ENCODE measurements around the gene OR51E2. TPM values are rescaled to one million over a fixed set of nuclear protein-coding genes. Genes with fewer than 3 reads are reported as not detected.
"Not testable (repeated sequence)": the region's sequence is repeated elsewhere in the genome, so short reads cannot be mapped to it uniquely, and the experiment has no call there.

Gene OR51E2, protein sequence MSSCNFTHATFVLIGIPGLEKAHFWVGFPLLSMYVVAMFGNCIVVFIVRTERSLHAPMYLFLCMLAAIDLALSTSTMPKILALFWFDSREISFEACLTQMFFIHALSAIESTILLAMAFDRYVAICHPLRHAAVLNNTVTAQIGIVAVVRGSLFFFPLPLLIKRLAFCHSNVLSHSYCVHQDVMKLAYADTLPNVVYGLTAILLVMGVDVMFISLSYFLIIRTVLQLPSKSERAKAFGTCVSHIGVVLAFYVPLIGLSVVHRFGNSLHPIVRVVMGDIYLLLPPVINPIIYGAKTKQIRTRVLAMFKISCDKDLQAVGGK
- not detected in 2 replicates for total RNA-seq

DNA sequence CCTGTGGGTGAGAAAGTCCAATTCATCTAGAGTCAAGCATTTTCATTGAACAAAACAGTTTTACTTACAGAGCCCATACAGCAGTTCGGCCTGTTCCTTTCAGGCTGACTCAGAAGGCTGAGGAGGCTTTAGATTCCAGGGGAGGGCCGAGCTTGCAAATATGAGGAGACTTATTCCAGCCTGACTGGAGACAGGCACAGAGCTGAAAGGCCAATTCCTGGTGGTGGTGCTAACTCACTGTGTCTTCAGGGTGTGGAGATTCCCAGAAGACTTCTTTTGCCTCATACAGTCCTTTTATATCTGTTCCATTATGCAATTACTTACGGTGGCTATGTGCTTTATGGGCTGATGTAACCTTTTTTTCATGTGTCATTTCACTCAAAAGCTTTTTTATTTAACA, at the start of gene OR51E2:
Gene OR51E2 (minus strand): TSS at position 269 of the 400 bp plus-strand sequence. CDS start 15,142 bp downstream, outside the sequence.
- peak in 1 of 2 donors; percentile 1 for DNase-seq (ENCODE audit: low read depth in 2 of 2)

DNA sequence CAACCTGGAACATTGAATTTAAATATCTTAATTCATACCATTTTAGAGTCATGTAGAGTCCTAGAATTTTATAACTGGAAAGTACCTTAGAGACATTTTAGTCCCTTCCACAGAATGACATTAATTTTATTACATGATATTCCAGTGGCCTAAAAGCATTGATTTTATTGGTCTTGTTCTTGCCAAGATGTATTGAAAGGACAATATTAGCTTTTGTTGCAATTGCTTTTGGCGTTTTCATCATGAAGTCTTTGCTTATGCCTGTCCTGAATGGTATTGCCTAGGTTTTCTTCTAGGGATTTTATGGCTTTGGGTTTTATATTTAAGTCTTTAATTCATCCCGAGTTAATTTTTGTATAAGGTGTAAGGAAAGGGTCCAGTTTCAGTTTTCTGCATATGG, 43.1 kb upstream of the OR51E2 start:
- no peak for DNase-seq (ENCODE audit: low read depth in 2 of 2)

DNA sequence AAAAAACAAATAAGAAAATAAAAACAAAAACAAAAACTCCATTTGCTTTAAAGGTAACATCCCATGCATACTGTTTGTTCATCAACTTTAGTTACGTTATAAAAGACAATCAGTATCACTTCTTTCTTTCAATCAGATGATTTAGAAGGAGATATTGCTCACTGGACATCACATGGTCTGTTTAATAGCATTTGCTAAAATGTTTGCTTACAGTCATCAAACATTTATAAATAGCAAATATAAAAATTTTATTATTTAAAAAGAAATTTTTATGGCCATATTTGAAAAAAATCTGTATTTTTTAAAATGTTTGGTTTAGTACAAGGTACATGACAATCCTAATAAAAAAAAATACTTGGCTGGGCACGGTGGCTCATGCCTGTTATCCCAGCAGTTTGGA, 29.5 kb upstream of the OR51E2 start:
- DNase-seq (ENCODE audit: low read depth in 2 of 2), result no peak

DNA sequence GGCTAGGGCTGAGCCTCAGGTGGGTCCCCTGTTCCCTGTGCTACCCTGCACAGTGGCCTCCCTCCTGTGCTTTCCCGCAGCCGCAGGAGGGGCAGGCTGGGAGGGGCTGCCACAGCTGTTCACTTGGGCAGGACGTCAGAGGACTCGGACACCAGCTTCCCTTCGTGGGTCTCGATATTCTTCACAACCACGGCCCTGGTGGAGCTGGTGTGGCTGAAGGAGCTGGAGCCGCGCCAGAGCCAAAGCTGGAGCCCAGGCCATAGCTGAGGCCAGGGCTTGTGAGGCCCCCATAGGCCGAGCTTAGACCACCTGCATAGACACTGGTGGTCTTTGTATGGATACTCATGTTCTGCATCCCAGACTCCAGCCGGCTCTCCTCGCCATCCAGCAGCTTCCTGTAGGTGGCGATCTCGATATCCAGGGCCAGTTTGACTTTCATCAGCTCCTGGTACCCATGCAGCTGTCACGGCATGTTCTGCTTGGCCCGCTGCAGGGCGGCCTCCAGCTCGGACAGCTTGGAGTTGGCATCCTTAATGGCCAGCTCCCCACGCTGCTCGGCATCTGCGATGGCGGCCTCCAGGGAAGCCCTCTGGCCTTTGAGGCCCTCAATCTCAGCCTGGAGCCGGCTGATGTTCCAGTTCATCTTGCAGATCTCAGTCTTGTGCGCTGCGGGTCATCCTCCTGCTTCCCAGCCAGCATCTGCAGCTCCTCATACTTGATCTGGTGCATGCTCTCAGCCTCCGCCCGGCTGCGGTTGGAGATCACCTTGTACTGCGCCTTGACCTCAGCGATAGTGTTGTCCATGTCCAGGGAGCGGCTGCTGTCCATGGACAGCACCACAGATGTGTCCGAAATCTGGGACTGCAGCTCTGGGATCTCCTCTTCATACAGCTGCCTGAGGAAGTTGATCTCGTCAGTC, 25.2 kb upstream of the OR51E2 start:
- DNase-seq (ENCODE audit: low read depth in 2 of 2), result not testable (repeated sequence)

DNA sequence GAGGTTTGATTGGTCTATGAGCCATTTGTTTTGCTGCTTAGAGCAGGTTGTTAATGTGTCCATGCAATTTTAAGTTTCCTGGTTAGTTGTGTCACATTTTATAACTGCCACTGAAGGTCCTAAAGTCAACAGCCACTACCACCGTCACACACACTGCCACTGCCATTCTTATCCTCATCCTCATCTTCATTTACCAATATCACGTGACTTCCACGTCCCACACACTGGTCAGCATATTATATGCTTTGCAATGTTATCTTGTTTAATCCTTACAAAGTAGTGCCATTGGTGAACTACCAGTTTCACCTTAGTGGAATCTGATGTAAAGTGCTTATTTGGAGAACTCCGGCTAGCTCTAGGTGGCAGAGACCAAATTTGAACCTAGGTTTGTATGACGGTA, 16.6 kb upstream of the OR51E2 start:
- no peak for DNase-seq (ENCODE audit: low read depth in 2 of 2)

DNA sequence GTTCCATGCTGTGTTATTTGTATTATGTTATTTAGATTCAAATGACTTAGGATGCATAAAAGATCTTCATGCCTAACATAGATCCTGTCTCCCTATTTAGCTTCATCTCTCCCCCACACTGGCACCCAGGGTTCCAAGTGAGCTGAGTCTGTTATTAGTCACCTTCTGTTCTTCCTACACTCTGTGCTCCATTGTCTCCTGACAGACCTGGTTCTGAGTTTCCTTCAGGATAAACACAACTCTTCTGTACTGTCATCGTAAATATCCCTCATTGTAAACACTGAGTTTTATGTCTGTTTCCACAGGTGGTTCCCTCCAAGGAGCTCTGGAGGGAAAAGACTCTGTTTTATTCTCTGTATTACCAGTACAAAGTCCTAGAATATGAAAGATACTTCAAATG, 15.6 kb upstream of the OR51E2 start:
- DNase-seq (ENCODE audit: low read depth in 2 of 2), result no peak

DNA sequence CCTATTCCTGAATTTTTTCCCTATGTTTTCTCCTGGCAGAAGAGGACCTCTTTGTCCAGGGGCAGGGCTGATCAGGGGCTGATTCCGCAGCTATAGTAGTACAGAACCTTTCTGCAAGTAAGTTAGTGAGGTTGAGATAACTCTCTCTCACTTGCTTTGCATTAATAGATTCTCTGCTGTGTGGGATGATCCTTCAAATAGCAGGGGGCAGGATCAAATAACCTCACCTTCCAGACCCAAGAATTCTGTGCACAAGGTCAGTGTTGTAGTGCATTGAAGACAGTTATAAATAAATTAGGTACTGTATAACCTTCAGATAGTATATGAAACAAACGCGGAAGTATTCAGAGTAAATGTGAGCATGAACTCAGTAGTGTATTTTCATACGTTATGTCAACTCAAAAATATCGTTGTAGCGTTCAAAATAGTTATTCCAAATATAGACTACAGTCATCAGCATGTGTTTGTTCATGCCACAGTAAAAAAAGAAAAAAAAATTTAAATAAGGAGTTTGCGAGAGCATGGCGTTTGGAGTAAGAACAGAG, 7.2 kb upstream of the OR51E2 start:
- DNase-seq (ENCODE audit: low read depth in 2 of 2), result no peak

DNA sequence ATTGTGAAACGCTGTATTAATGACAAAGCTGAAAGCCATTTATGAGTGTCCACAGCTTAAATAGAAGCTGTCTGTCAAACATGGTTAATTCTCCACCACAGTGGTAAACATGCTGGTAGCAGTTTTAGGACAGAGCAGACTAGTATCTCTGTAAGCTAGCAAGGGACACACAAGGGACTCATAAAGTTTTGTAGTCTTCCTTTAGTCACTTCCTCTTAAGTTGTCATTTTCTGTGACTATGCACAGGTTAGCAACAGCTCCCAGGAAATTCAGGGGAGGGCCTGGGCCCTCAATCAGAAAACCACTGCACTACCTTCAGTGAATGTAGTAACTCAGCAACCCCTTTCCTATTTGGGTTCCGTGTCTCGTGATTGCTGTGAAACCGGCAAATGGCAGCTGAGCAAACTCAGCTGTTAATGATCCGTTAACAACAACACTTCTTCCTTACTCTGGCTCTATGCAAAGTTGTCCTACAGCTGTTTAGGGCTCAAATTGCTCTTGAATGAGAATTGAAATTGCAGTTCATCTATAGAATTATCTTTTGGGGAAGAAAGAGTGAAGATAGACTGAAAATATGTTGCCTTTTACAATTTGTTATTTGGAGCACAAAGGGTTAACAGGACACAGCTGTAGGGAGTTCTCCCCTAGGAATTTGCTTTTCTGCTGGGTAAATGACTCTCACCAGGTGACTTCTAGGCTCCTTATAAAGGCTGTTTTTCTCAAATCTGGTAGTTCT, 6.6 kb upstream of the OR51E2 start, which contains the start of gene MMP26:
Gene MMP26 (plus strand): TSS at position 731 of the 736 bp plus-strand sequence.
- DNase-seq (ENCODE audit: low read depth in 2 of 2), result no peak

DNA sequence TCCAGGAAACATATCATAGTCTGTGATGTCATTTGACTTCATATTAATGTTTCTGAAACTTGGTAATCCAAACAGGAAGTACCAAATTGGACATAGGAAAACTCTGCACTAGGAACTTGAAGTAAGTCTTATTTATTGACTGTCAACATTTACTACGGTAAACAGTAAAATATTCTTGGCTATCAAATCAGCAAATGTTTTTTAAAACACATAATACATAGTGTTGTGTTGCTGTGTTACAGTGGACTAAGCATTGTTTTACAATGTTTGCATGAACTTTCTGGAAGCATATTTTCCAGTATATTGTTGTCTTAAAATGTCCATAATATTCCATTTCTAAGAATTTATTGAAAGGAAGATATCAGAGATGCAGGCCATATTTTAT, 2.8 kb upstream of the OR51E2 start:
- no peak for DNase-seq (ENCODE audit: low read depth in 2 of 2)

DNA sequence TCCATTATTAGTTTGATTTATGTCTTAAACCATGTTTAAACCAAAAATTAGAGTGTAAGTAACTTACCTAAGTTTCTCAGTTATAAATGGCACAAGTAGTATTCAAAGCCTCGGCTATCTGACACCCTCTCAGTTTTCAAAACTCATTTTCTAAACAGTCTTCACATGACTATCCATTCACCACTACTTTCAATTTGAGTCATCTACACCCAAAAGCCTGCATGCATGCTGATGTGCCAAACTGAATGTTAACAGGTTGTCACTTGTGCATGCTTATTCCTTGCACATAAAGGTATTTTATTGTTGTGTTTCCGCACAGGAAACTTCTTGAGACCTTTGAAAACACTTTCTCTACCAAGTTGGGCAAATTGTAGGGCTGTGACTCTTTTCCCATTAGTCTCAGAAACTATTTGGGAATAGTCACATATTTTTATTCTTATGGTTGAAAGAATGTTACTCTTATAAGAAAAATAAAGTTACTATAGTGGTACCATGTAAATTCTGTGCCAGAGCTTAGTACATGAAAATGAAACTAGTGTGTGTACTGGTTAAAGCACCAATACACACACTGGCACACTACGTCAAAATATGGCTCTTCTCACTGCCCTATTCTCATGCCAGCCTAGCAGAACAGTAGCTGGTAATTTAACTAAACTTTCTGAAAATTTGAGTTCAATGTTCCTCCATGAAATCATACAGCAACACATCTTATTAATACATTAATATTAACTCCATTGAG, 2.2 kb upstream of the OR51E2 start:
- DNase-seq (ENCODE audit: low read depth in 2 of 2), result no peak

DNA sequence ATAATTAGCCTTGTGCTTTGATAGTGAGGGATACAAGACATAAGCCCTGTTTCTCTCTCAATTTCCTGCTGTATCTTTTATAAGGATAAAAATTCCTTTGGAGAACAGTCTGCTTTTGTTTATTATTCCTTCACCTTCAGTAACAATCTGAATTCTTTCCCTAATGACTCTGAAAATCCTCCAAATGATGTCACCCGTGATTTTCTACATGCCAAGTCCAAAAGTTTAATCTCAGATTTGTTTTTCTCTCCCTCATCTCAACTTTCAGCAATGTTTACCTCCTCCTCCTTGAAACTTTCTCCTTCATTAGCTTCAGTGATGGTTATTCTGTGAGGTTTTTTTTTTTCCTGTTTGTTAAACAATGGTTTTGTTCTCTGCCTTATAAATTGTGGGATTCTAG, 2.2 kb downstream of the OR51E2 start:
- no peak for DNase-seq (ENCODE audit: low read depth in 2 of 2)

DNA sequence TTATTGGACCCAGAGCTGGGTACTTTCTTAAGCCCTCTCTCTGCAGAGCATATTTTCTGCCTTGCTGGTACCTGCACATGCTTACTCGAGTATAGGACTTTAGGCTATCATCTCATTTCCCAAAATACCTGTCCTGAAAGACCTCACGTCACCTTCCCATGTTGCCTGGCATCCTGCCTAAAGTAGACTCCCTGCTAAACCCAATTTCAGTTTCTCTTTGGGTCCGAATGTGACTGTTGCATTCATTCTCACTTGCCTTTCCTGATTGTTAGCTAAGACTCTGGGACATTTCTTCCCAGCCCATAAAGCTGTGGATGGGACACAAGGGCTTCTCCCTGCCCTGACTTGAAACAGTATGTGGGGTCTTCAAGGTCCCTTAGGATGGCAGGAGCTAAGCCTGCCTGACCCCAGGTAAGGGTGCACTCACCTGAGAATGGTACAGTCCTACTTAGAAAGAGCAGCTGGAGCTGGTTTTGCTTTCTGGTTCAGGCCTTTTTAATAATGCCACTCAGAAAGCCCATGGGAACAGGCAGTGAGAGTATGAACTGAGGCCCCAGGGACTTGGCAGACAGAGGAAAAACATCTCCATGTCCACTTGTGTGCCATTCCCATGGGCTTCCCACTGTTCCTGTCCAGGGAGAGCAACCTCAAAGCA, 12.9 kb downstream of the OR51E2 start:
- DNase-seq (ENCODE audit: low read depth in 2 of 2), result no peak

DNA sequence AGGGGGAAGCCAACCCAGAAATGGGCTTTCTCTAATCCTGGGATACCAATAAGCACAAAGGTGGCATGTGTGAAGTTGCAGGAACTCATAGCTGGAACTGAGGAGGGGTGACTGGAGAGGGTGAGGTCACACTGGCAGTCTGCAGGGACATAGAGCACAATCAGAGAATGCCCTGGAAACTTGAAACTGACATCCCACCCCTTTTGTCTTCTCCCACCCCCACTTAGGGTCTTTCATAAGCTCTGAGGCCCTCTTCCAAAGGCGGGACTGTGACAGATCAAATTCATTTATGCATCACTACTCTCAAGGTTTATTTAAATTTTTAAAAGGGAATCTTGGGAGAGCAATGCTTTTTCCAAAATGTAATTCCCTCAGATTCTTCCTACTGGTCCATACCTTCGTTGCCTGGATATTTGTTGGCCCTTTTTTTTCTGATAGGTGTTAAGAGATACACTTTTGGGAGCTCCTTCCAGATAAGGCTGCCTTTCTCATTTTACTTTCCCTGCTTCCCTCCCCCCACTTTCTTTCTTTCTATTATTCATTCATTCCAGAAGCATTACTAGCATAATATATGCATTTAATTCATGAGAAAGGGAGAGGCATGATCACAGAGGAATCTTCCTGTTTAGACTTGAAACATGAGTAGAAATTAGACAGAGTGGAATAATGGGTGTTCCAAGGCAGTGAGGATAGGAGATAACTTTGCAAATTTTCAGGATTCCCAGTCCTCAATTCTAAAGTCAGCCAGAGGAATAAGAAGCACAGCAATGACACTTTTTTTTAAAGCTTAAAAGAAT, 14.8 kb downstream of the OR51E2 start:
- no peak for DNase-seq (ENCODE audit: low read depth in 2 of 2)

DNA sequence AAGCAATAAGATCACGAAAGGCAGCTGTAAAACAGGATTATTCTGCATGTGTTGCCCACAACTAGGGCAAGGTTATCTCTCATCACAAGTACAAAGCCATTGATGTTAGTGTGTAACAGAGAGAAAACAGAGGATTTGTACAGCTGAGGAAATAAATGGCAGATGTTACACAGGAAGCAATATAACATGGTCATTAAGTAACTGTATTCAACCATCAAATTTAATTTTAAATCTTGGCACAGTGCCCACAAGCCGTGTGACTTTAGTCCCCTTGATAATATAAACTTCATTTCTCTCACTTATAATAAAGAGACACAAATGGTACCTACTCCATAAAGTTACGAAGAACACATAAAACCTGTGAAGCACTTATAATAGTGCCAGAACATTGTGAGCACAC, 17.3 kb downstream of the OR51E2 start:
- DNase-seq (ENCODE audit: low read depth in 2 of 2), result no peak

DNA sequence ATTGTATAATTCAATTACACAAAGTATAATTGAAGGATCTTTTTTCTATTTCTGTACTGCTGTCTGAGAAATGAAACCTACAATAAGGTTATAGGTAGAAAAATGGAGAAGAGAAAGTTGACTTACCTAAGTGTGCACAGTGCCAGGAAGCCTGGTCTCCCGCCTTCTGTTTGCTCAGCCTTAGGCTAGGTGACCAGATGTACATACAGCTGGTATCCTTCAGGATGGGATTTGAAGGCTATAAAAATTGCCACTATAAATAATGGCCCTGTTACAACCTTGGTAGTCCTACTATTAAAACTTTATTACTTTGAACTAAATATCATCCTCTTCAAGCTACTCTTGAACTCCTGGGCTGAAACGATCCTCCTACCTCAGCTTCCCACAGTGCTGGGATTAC, 19.7 kb downstream of the OR51E2 start:
- DNase-seq (ENCODE audit: low read depth in 2 of 2), result no peak

DNA sequence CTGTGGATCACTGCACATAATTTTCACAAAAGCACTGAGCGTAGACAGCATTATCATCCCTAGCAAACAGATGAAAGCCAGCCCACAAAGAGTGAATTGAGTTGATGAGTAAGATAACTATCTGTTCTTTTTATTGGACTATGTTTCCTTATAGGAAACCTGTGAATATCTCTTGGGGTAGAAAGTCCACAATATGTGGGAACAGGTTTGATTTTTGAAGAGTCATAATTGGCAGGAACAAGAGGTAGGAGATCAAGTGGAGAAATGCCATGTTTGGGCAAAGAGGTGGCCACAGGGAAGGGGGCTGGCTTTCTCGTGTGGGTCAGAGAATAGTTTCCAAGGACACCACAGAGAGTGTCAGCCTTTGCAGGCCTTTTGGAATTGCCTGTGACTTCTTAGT, 23.9 kb downstream of the OR51E2 start:
- no peak for DNase-seq (ENCODE audit: low read depth in 2 of 2)

DNA sequence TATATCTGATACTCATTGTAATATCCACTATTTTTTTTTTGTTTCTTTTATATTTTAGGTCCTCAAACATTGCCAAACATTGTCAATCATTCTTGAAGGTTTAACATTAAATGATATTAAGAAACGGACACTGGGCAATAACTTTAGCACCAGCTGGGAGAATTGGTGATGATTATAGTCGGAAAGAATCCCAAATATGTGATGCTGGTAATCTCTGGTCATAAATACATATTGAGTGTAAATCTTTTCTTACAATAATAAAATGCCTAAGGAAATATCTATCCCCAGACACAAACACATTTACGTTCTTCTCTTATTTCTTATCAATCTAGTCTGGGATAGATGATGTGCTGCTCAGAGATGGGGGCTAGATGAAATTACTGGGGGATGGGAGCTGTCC, 25.2 kb downstream of the OR51E2 start:
- DNase-seq (ENCODE audit: low read depth in 2 of 2), result no peak

DNA sequence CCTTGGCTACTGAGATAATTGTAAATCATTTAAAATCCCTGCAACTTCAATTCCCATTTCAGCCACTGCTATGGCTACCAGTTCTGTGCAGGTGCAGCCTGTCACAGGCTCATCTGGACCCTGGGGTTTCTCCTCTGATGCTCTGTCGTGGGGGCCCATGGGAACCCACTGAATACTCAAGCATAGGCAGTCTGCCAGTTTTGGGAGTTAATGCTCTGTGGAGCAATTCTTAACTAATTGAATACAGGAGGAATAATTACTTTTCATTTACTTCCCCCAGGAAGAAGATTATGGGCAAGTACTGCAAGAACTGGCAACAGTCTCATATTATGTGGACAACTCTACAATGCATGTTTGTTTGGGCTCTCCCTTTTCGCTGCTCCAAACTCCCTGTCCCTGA, 25.9 kb downstream of the OR51E2 start:
- DNase-seq (ENCODE audit: low read depth in 2 of 2), result no peak

DNA sequence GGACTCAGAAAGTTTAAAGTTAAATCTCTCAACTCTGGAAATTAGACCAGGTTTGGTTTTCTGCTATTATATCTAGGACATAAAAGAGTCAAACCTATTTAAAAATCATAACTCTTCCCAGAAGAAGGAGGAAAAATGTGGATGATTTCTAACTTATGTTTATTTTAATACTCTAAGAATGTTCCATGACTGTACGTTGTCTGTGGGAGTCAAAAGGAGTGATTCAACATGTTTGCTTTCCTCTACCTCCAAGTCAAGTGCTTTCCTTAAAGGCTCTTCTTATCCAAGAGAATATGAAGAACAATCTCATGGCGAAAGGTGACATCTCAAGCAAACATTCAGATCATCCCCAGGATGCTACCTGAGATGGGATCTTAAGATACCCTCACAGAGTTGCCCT, 32.2 kb downstream of the OR51E2 start:
- no peak for DNase-seq (ENCODE audit: low read depth in 2 of 2)

DNA sequence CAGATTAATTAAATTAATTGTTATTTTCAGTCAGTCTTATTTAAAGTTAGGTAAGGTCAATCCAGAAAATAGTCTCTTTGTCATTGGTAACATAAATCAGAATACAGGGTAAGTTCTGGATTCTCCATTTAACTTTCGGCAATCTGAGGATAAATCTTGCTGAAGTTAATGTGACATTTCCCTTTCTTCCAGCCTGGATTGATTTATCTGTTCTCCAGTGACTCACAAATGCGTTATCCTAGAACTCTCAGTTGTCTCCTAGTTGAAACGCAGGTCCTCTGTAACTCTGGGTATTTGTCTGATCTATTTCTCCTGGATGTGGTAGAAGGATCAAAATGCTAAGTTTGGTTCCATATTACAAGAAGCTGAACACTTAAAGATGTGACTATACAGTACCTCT, 32.9 kb downstream of the OR51E2 start:
- DNase-seq (ENCODE audit: low read depth in 2 of 2), result no peak
